ENCODE results near the gene TOP3A. TPM values are rescaled to one million over a fixed set of nuclear protein-coding genes. Genes with fewer than 3 reads are reported as not detected.

TOP3A gene
- total RNA-seq, 4 donors from 2014 or later, result 22.9 to 47.2 (median 27.5) TPM

DNA sequence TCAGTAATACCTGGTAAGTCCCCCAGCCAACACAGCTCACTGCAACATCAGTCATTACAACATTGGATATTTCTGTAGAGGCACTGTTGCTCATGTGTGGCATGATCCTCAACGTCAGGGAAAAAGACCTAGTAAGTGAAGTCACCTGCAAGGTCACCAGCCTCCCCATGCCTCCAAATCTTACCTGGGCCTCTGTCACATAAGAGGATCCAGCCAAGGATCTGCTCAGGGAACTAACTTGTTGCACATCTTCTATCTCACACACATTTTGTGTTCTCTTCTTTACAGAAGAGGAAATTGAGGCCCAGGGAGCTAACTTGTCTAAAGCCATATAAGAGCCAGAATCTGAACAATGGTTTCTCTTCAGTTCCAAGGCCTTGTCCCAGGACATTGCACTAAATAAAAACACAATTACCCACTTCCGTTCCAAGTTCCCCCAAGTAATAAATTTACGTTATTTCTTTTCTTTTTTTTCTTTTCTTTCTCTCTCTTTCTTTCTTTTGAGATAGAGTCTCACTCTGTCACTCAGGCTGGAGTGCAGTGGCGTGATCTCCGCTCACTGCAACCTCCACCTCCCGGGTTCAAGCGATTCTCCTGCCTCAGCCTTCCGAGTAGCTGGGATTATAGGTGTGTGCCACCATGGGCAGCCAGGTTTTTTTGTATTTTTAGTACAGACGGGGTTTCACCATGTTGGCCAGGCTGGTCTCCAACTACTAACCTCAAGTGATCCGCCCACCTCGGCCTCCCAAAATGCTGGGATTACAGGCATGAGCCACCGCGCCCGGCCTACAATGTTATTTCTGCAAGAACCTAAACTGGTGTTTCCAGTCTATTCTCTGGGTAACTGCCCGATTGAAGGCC lies 47.3 kb upstream of the TOP3A start:
- H3K36me3 ChIP-seq, result peaks cover 14% of the 10 kb centered on the region
- WGBS, result 39% methylated on average over 11 of the region's 15 CpGs
- H3K4me3 ChIP-seq, result peak overlapping the region; percentile 86
- TF ChIP-seq POLR2A (IDR thresholded peaks at IDR 0.05), result no peak
- DNase-seq (ENCODE audit: low spot score in 2 of 2), result no peak
- H3K27me3 ChIP-seq, result no peaks in the 10 kb centered on the region
- peak overlapping the region; percentile 91 for H3K27ac ChIP-seq
- peaks cover 19% of the 10 kb centered on the region for H3K4me1 ChIP-seq
- no peaks in the 10 kb centered on the region for H3K9me3 ChIP-seq

DNA sequence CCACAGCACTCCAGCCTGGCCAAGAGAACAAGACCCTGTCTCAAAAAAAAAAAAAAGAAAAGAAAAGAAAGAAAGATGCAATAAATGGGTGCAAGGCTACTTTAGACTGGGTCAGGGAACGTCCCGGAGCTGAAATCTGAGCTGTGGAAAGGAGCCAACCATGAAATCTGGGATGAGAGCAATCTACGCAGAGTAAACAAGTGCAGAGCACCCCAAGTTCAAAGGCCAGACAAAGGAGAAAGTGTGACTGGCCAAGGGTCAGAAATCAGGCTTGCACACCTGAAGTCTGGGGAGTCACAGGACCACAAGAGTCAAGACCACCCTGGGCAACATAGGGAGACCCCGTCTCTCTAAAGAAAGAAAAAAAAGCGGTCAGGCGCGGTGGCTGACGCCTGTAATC lies 45.7 kb upstream of the TOP3A start:
- DNase-seq (ENCODE audit: low spot score in 2 of 2), result no peak
- H3K9me3 ChIP-seq, result no peaks in the 10 kb centered on the region
- no peak for TF ChIP-seq EP300 (IDR thresholded peaks at IDR 0.05)
- TF ChIP-seq, protein P1, sequence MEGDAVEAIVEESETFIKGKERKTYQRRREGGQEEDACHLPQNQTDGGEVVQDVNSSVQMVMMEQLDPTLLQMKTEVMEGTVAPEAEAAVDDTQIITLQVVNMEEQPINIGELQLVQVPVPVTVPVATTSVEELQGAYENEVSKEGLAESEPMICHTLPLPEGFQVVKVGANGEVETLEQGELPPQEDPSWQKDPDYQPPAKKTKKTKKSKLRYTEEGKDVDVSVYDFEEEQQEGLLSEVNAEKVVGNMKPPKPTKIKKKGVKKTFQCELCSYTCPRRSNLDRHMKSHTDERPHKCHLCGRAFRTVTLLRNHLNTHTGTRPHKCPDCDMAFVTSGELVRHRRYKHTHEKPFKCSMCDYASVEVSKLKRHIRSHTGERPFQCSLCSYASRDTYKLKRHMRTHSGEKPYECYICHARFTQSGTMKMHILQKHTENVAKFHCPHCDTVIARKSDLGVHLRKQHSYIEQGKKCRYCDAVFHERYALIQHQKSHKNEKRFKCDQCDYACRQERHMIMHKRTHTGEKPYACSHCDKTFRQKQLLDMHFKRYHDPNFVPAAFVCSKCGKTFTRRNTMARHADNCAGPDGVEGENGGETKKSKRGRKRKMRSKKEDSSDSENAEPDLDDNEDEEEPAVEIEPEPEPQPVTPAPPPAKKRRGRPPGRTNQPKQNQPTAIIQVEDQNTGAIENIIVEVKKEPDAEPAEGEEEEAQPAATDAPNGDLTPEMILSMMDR (IDR thresholded peaks at IDR 0.05), result no peak
- no peak for TF ChIP-seq POLR2A (IDR thresholded peaks at IDR 0.05)
- no peak for TF ChIP-seq POLR2AphosphoS5 (IDR thresholded peaks at IDR 0.05)
- 89% methylated on average over 8 of the region's 8 CpGs for WGBS
- peaks cover 16% of the 10 kb centered on the region for H3K36me3 ChIP-seq
- H3K4me3 ChIP-seq, result no peak overlapping the region
- H3K27me3 ChIP-seq, result no peaks in the 10 kb centered on the region
- peaks cover 19% of the 10 kb centered on the region for H3K4me1 ChIP-seq
- no peak overlapping the region for H3K27ac ChIP-seq

DNA sequence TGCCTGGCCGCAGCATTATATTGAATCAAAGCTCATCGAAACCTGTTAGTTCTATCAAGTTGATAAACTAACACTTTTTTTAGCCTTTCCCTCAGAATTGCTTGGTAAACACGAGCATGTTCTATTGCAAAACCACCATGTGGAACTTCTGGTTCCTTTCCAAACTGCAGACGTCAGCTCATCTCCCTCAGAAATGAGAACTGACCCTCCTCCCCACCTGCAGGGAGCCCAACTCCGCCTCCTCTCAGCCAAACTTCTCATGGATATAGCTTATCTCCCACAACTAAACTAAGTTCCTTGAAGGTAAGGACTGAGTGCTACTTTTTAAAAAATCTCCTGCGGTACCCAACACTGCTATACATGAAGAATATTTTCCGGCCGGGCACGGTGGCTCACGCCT lies 41.8 kb upstream of the TOP3A start:
- Histone ChIP-seq H3K27me3 (no peaks in the 10 kb centered on the region), H3K27ac (peak overlapping the region; percentile 64), H3K36me3 (peaks cover 47% of the 10 kb centered on the region), H3K4me3 (no peak overlapping the region), H3K4me1 (peaks cover 2% of the 10 kb centered on the region), H3K9me3 (no peaks in the 10 kb centered on the region)
- TF ChIP-seq EP300 (IDR thresholded peaks at IDR 0.05) (no peak), POLR2A (IDR thresholded peaks at IDR 0.05) (no peak), POLR2AphosphoS5 (IDR thresholded peaks at IDR 0.05) (no peak)
- TF ChIP-seq, protein P1 (IDR thresholded peaks at IDR 0.05), result no peak
- peak in 1 of 2 donors; percentile 76 for DNase-seq (ENCODE audit: low spot score in 2 of 2)
- 84% methylated on average over 7 of the region's 10 CpGs for WGBS

DNA sequence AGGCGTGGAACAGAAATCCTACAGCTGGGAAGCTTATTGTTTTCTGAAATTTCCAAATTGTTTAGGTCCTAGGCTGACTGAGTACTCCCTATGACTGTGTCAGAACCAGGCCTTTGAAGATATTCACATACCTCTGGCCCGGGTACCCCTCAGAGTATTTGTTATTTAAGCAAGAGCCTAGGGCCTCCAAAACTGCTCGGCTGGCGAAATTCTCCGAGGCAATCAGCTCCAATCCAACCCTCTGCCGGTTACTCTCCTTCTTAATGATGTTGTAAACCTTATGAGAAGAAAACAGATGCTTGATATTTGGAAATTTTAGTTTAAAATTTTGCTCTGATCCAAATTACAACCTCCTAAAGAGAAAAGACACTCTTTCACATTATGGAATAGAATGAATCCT lies 38.7 kb upstream of the TOP3A start:
- Histone ChIP-seq H3K4me3 (no peak overlapping the region), H3K27ac (no peak overlapping the region), H3K27me3 (no peaks in the 10 kb centered on the region), H3K4me1 (no peaks in the 10 kb centered on the region), H3K36me3 (peaks cover 64% of the 10 kb centered on the region), H3K9me3 (no peaks in the 10 kb centered on the region)
- TF ChIP-seq, protein P1 (IDR thresholded peaks at IDR 0.05), result no peak
- TF ChIP-seq POLR2AphosphoS5 (IDR thresholded peaks at IDR 0.05), result no peak
- no peak for TF ChIP-seq POLR2A (IDR thresholded peaks at IDR 0.05)
- TF ChIP-seq EP300 (IDR thresholded peaks at IDR 0.05), result no peak
- DNase-seq (ENCODE audit: low spot score in 2 of 2), result no peak
- WGBS, result 94% methylated on average over 6 of the region's 6 CpGs

DNA sequence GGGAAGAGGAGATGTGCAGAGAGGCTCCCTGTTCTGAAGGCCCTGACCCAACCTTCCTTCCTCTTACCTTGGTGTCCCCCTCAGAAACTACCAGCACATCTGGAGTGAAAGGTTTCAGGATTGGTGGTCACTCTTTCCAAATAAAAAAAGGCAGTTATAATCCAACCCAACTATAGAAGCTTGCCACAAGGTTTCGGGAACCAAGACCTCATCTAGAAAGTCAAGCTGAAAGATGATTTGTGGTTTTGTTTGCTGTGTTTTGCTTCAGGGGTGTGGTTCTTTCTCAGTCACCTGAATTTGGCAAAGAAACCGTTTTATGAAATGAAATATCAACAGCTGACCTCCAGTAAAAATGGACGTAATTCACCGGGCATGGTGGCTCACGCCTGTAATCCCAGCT lies 29.2 kb upstream of the TOP3A start:
- Histone ChIP-seq H3K4me3 (no peak overlapping the region), H3K36me3 (peaks cover 81% of the 10 kb centered on the region), H3K4me1 (no peaks in the 10 kb centered on the region), H3K9me3 (no peaks in the 10 kb centered on the region), H3K27ac (no peak overlapping the region), H3K27me3 (no peaks in the 10 kb centered on the region)
- no peak for DNase-seq (ENCODE audit: low spot score in 2 of 2)
- 80% methylated on average over 5 of the region's 5 CpGs for WGBS
- TF ChIP-seq, protein P1 (IDR thresholded peaks at IDR 0.05), result no peak
- TF ChIP-seq POLR2AphosphoS5 (IDR thresholded peaks at IDR 0.05) (no peak), EP300 (IDR thresholded peaks at IDR 0.05) (no peak), POLR2A (IDR thresholded peaks at IDR 0.05) (no peak)
